Uterus (tissue), 4 donors: ENCODE measurements around the gene PFDN4. TPM values are rescaled to one million over a fixed set of nuclear protein-coding genes. Genes with fewer than 3 reads are reported as not detected.
"Not testable (repeated sequence)": the region's sequence is repeated elsewhere in the genome, so short reads cannot be mapped to it uniquely, and the experiment has no call there.

ENCODE experiments used
- DNase-seq, 2 donors: peaks; one replicate each; pipeline ENCODE4 v3.0.0-alpha.2; 2019 to 2020
- H3K27ac ChIP-seq, 2 donors: fragments of 200-600 bp; sonication (generic); 1 replicate in 1 of 2; 2 replicates in 1 of 2; pipeline ENCODE4 v1.5.1; 2016 to 2018
- H3K27me3 ChIP-seq, 2 donors: fragments of 200-600 bp; sonication (generic); one replicate each; pipeline ENCODE4 v1.5.1; 2018 to 2019; ENCODE audit warnings: control low read depth in 1 of 2
- H3K36me3 ChIP-seq, 2 donors: fragments of 200-600 bp; sonication (generic); one replicate each; pipeline ENCODE4 v1.5.1; 2019; ENCODE audit warnings: control low read depth in 1 of 2
- H3K4me1 ChIP-seq, 2 donors: fragments of 200-600 bp; sonication (generic); one replicate each; pipeline ENCODE4 v1.5.1; 2018 to 2019; ENCODE audit warnings: control low read depth in 1 of 2
- H3K4me3 ChIP-seq, 2 donors: fragments of 200-600 bp; sonication (generic); 1 replicate in 1 of 2; 2 replicates in 1 of 2; pipeline ENCODE4 v1.5.1; 2018 to 2019; ENCODE audit warnings: mild to moderate bottlenecking in 1 of 2
- H3K9me3 ChIP-seq, 2 donors: fragments of 200-600 bp; sonication (generic); one replicate each; pipeline ENCODE4 v1.5.1; 2019; ENCODE audit warnings: control low read depth in 1 of 2
- POLR2A ChIP-seq, 2 donors: fragments of 450-650 bp; IDR thresholded peaks; one replicate each; pipeline ENCODE4 v1.6.1; 2016; ENCODE audit warnings: antibody characterized with exemption in 2 of 2, mild to moderate bottlenecking in 1 of 2, moderate library complexity in 1 of 2
- intact Hi-C: fragments of 100-400 bp; cut with DNase I; formaldehyde crosslinking; loops from one replicate; pipeline ENCODE4 v1.15.1; 2023; ENCODE audit warnings: low total_unique reads
- total RNA-seq, 4 donors: library from RNA; depleted of rRNA in 3 of 4; stranded (reverse); fragments of >200 nt in 3 of 4; gene quantifications; one replicate each; pipeline versions ENCODE4 v1.1.0 to v1.2.4, GENCODE V29; 2014 to 2023
- TF ChIP-seq, protein P1 (sequence below), 4 experiments: fragments of 200-600 bp in 2 of 4; fragments of 450-650 bp in 2 of 4; sonication (generic) in 2 of 4; IDR thresholded peaks; one replicate each; pipeline ENCODE4 v1.5.1; 2016 to 2019; ENCODE audit warnings: antibody characterized with exemption in 4 of 4, mild to moderate bottlenecking in 2 of 4, moderate library complexity in 1 of 4
- donor health status: DM: yes; HTN: yes; CAD: no.

The PFDN4 gene
- total RNA-seq, 4 donors from 2014 or later, result 36.9 to 157 (median 124) TPM

DNA sequence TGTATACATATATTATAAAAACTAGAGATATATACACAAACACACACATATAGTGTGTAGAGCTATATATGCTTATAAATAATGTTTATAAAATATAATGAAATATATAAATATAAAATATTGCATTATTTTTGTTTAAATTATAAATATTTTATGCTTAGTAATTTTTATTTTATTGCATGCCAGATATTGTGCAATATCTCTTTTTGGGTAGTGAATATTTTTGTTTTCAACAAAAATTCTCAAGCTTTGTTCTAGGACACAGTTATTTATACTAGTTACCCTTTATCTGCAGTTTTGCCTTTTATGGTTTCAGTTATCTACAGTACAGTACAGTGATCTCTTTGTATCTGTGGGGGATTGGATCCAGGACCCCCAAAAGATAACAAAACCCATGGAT, 52.2 kb downstream of the PFDN4 start:
- Histone ChIP-seq H3K27me3 (no peaks in the 10 kb centered on the region), H3K9me3 (no peaks in the 10 kb centered on the region), H3K4me3 (no peak overlapping the region), H3K36me3 (no peaks in the 10 kb centered on the region), H3K27ac (no peak overlapping the region), H3K4me1 (no peaks in the 10 kb centered on the region)
- TF ChIP-seq, protein P1, sequence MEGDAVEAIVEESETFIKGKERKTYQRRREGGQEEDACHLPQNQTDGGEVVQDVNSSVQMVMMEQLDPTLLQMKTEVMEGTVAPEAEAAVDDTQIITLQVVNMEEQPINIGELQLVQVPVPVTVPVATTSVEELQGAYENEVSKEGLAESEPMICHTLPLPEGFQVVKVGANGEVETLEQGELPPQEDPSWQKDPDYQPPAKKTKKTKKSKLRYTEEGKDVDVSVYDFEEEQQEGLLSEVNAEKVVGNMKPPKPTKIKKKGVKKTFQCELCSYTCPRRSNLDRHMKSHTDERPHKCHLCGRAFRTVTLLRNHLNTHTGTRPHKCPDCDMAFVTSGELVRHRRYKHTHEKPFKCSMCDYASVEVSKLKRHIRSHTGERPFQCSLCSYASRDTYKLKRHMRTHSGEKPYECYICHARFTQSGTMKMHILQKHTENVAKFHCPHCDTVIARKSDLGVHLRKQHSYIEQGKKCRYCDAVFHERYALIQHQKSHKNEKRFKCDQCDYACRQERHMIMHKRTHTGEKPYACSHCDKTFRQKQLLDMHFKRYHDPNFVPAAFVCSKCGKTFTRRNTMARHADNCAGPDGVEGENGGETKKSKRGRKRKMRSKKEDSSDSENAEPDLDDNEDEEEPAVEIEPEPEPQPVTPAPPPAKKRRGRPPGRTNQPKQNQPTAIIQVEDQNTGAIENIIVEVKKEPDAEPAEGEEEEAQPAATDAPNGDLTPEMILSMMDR (IDR thresholded peaks at IDR 0.05), result no peak
- TF ChIP-seq POLR2A (IDR thresholded peaks at IDR 0.05), result no peak
- no peak for DNase-seq
- intact Hi-C loops, result no loop called here

- no peaks in the 10 kb centered on the region for H3K9me3 ChIP-seq
- H3K36me3 ChIP-seq, result no peaks in the 10 kb centered on the region
- intact Hi-C loops, result no loop called here
- H3K4me1 ChIP-seq, result no peaks in the 10 kb centered on the region
- H3K4me3 ChIP-seq, result no peak overlapping the region
- H3K27me3 ChIP-seq, result no peaks in the 10 kb centered on the region
- TF ChIP-seq, protein P1 (IDR thresholded peaks at IDR 0.05), result no peak
- no peak for TF ChIP-seq POLR2A (IDR thresholded peaks at IDR 0.05)
- DNase-seq, result no peak
- H3K27ac ChIP-seq, result no peak overlapping the region
Measured at GRCh38 chr20:54262671-54263070, 54.8 kb downstream of the PFDN4 start.

DNA sequence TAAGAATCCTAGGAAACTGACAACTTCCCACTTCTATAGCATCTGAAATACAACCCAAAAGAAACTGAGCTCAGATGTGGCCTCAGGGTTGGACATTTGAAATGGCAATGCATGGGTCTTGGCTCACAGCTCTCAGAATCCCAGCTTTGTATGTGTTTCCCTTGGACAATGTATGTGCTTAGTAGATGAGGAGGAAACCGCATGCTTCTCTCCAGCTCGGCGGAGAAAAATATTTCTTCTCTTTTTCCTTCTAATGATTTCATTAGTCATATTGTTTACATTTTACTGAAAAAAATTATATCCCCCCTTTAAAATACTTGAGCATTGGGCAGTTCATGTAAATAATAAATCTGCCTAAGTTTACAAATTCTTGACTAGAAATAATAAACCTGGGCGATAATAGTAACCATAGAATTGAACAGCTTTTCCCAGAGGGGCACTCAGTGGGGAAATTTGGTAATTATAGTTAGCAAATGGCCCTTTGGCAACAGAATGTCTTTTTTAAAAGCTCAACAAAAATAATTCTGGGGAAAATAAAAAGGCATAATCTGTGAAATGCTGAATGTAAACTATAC, 55.3 kb downstream of the PFDN4 start:
- Histone ChIP-seq H3K27me3 (no peaks in the 10 kb centered on the region), H3K36me3 (no peaks in the 10 kb centered on the region), H3K9me3 (no peaks in the 10 kb centered on the region), H3K4me3 (no peak overlapping the region), H3K27ac (no peak overlapping the region), H3K4me1 (no peaks in the 10 kb centered on the region)
- no peak for DNase-seq
- TF ChIP-seq POLR2A (IDR thresholded peaks at IDR 0.05), result no peak
- TF ChIP-seq, protein P1 (IDR thresholded peaks at IDR 0.05), result no peak
- intact Hi-C loops, result no loop called here

DNA sequence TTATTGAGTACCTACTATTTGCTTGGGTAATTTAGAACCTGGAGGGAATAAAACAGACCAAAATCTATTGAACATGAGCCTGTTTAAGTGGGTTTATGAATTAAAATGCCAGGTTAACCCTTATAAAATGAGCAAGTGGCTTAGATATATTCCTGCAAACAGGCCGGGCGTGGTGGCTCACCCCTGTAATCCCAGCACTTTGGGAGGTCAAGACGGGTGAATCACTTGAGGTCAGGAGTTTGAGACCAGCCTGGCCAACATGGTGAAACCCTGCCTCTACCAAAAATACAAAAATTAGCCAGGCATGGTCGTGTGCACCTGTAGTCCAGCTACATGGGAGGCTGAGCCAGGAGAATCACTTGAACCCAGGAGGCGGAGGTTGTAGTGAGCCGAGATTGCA, 57.9 kb downstream of the PFDN4 start:
- H3K9me3 ChIP-seq, intact Hi-C loops: not testable (repeated sequence)

DNA sequence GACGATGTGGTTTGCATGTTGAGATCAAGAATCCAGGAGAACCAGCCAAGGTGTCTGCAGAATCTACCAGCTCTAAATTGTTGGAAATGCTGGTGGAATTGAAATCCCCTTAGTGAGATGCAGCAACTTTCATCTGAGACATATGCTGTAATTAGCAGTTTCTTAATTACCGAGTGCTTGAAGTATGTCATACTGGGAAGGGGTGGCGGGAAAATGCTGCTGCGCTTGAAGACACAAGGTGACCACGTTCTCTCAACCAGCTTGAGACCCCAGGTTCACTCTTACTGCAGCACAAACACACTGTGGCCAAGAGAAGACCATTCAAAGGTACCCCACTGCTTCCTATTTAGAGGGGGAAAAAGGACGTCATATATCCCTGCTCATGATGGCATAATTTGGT, 59.0 kb downstream of the PFDN4 start:
- no peak overlapping the region for H3K27ac ChIP-seq
- no peak for TF ChIP-seq POLR2A (IDR thresholded peaks at IDR 0.05)
- TF ChIP-seq, protein P1 (IDR thresholded peaks at IDR 0.05), result no peak
- no peak overlapping the region for H3K4me3 ChIP-seq

More for the DNA sequence above, 57.9 kb downstream of the PFDN4 start:
- not testable (repeated sequence) for H3K4me1 ChIP-seq, H3K4me3 ChIP-seq, H3K27ac ChIP-seq, H3K36me3 ChIP-seq, H3K27me3 ChIP-seq, DNase-seq

More for the DNA sequence above, 59.0 kb downstream of the PFDN4 start:
- DNase-seq, result no peak
- Histone ChIP-seq H3K9me3 (no peaks in the 10 kb centered on the region), H3K36me3 (no peaks in the 10 kb centered on the region), H3K4me1 (no peaks in the 10 kb centered on the region), H3K27me3 (no peaks in the 10 kb centered on the region)
- intact Hi-C loops, result no loop called here
